ENCODE results near the gene DEFB124. TPM values are rescaled to one million over a fixed set of nuclear protein-coding genes. Genes with fewer than 3 reads are reported as not detected.
A peak's percentile ranks its signal among the peaks of the same experiment; 100 is the strongest.

DEFB124 gene
- total RNA-seq, 1 donor from 2014 or later: not detected

- Mint-ChIP-seq H3K4me1 (ENCODE audit: unreplicated experiment) (peaks cover 5% of the 10 kb centered on the region), H3K9me3 (ENCODE audit: unreplicated experiment) (no peaks in the 10 kb centered on the region), H3K36me3 (ENCODE audit: unreplicated experiment) (peaks cover 2% of the 10 kb centered on the region), H3K4me3 (ENCODE audit: unreplicated experiment) (no peak overlapping the region), H3K27ac (ENCODE audit: unreplicated experiment) (no peak overlapping the region), H3K27me3 (ENCODE audit: unreplicated experiment) (no peaks in the 10 kb centered on the region)
- TF ChIP-seq, protein P1, sequence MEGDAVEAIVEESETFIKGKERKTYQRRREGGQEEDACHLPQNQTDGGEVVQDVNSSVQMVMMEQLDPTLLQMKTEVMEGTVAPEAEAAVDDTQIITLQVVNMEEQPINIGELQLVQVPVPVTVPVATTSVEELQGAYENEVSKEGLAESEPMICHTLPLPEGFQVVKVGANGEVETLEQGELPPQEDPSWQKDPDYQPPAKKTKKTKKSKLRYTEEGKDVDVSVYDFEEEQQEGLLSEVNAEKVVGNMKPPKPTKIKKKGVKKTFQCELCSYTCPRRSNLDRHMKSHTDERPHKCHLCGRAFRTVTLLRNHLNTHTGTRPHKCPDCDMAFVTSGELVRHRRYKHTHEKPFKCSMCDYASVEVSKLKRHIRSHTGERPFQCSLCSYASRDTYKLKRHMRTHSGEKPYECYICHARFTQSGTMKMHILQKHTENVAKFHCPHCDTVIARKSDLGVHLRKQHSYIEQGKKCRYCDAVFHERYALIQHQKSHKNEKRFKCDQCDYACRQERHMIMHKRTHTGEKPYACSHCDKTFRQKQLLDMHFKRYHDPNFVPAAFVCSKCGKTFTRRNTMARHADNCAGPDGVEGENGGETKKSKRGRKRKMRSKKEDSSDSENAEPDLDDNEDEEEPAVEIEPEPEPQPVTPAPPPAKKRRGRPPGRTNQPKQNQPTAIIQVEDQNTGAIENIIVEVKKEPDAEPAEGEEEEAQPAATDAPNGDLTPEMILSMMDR (IDR thresholded peaks at IDR 0.05): no peak
- no peak for DNase-seq (ENCODE audit: extremely low spot score, unreplicated experiment)
These were observed 41.7 kb upstream of the DEFB124 start for GRCh38 chr20:31516651-31517050.

GRCh38 chr20:31516166-31516565 is 41.2 kb upstream of the DEFB124 start:
- no peak overlapping the region for H3K4me3 Mint-ChIP-seq (ENCODE audit: unreplicated experiment)
- H3K27me3 Mint-ChIP-seq (ENCODE audit: unreplicated experiment): no peaks in the 10 kb centered on the region
- no peaks in the 10 kb centered on the region for H3K9me3 Mint-ChIP-seq (ENCODE audit: unreplicated experiment)
- H3K4me1 Mint-ChIP-seq (ENCODE audit: unreplicated experiment): peaks cover 5% of the 10 kb centered on the region
- H3K27ac Mint-ChIP-seq (ENCODE audit: unreplicated experiment): no peak overlapping the region
- peaks cover 2% of the 10 kb centered on the region for H3K36me3 Mint-ChIP-seq (ENCODE audit: unreplicated experiment)
- no peak for DNase-seq (ENCODE audit: extremely low spot score, unreplicated experiment)
- TF ChIP-seq, protein P1 (IDR thresholded peaks at IDR 0.05): no peak

DNA sequence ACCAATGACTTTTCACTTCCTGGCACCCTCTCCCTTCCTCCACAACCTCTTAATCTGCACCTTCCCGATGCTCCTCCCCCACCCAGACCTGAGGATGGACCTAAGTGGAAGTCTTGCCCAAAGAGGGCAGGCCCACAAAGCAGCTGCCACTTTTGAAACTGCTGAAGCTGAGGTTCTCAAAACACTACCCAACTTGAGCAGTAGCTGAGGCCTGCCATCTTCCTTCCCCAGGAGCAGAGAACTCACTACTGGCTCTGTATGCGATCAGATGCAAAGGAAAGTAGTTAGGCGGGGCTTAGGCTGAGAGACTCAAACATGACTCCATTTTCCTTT is 40.8 kb upstream of the DEFB124 start:
- Mint-ChIP-seq H3K27me3 (ENCODE audit: unreplicated experiment) (no peaks in the 10 kb centered on the region), H3K36me3 (ENCODE audit: unreplicated experiment) (peaks cover 2% of the 10 kb centered on the region), H3K4me3 (ENCODE audit: unreplicated experiment) (no peak overlapping the region), H3K27ac (ENCODE audit: unreplicated experiment) (no peak overlapping the region), H3K9me3 (ENCODE audit: unreplicated experiment) (no peaks in the 10 kb centered on the region), H3K4me1 (ENCODE audit: unreplicated experiment) (peaks cover 5% of the 10 kb centered on the region)
- TF ChIP-seq, protein P1 (IDR thresholded peaks at IDR 0.05): no peak
- no peak for DNase-seq (ENCODE audit: extremely low spot score, unreplicated experiment)

- no peak for DNase-seq (ENCODE audit: extremely low spot score, unreplicated experiment)
- H3K36me3 Mint-ChIP-seq (ENCODE audit: unreplicated experiment): no peaks in the 10 kb centered on the region
- peaks cover 2% of the 10 kb centered on the region for H3K4me1 Mint-ChIP-seq (ENCODE audit: unreplicated experiment)
- no peak overlapping the region for H3K27ac Mint-ChIP-seq (ENCODE audit: unreplicated experiment)
- no peaks in the 10 kb centered on the region for H3K27me3 Mint-ChIP-seq (ENCODE audit: unreplicated experiment)
- no peaks in the 10 kb centered on the region for H3K9me3 Mint-ChIP-seq (ENCODE audit: unreplicated experiment)
- TF ChIP-seq, protein P1 (IDR thresholded peaks at IDR 0.05): no peak
- no peak overlapping the region for H3K4me3 Mint-ChIP-seq (ENCODE audit: unreplicated experiment)
These were observed 40.3 kb upstream of the DEFB124 start for GRCh38 chr20:31515072-31515774.

- H3K27me3 Mint-ChIP-seq (ENCODE audit: unreplicated experiment): no peaks in the 10 kb centered on the region
- H3K4me3 Mint-ChIP-seq (ENCODE audit: unreplicated experiment): no peak within 1 kb of the TSS
- no peaks in the 10 kb centered on the region for H3K36me3 Mint-ChIP-seq (ENCODE audit: unreplicated experiment)
- no peaks in the 10 kb centered on the region for H3K9me3 Mint-ChIP-seq (ENCODE audit: unreplicated experiment)
- peak within 1 kb of the TSS; percentile 67 for H3K27ac Mint-ChIP-seq (ENCODE audit: unreplicated experiment)
- H3K4me1 Mint-ChIP-seq (ENCODE audit: unreplicated experiment): no peaks in the 10 kb centered on the region
- TF ChIP-seq, protein P1 (IDR thresholded peaks at IDR 0.05): peak; percentile 99
- DNase-seq (ENCODE audit: extremely low spot score, unreplicated experiment): peak; percentile 97
These were observed 39.5 kb upstream of the DEFB124 start, which contains the start of gene HM13 for GRCh38 chr20:31514154-31515071. TSS of gene HM13 (plus strand) at chr20:31514442. CDS start at chr20:31514552, 110 bp downstream.

Data from osteocyte (in vitro differentiated cells).